Heart left ventricle (tissue), 13 donors: ENCODE measurements around the gene RNU1-2.

Experiments used
- POLR2A ChIP-seq, 2 donors: fragments of 450-650 bp; IDR thresholded peaks; one replicate each; pipeline ENCODE4 v1.6.1; 2017; ENCODE audit warnings: antibody characterized with exemption in 2 of 2, mild to moderate bottlenecking in 2 of 2, moderate library complexity in 2 of 2
- TF ChIP-seq, protein P1 (sequence below), 12 donors: fragments of 200-600 bp; sonication (generic) in 4 of 12; IDR thresholded peaks; one replicate each; pipeline versions ENCODE4 v1.5.0 to v1.8.0; 2018 to 2022; ENCODE audit warnings: antibody characterized with exemption in 12 of 12, mild to moderate bottlenecking in 5 of 12
- donor health status: ischemic (EF 13 %, LVEDD 7.1; RV severe dilation, severe dysfunction).
- donor health status: DM: no; HTN: yes; CAD: no.
- donor health status: DM: no; HTN: no; CAD: no.
- donor health status: ischemic (EF 25% LVEDD 6.9; RV normal size, moderate dysfunction).
- donor health status: ischemic (EF 25% LVEDD 5.7; RV mildly dilated, moderate dysfunction).
- donor health status: ischemic (EF 35%, LVEDD 5.7; RV mildly dilated, moderate dysfunction).
- donor health status: nonischemic (EF 11% LVEDD 7.7; RV severe dilation, severe dysfunction).
- donor health status: DM: yes; HTN: yes; CAD: no.
- donor health status: PGD.
- donor health status: ischemic (EF 29% LVEDD 5.4; RV normal size, mild dysfunction).
- donor health status: nonischemic (EF 23%, LVEDD 6.1; RV moderate dilation, normal function).

DNA sequence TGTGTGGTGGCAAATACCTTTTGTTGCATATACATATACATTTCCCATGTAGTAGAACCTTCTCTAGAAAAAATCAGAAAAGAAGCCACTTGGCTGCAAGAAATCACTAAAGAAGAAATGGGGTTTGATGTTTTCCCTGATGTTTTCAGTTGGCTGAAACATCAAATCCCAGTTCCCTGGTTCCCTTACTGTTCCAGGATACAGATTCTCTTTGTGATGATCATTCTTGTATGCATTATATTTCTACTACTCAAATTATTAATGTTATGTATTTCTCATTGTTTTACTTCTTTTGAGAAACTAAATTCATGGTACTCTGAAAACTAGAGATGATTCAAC lies 7.6 kb downstream of the RNU1-2 start:
- TF ChIP-seq, protein P1, sequence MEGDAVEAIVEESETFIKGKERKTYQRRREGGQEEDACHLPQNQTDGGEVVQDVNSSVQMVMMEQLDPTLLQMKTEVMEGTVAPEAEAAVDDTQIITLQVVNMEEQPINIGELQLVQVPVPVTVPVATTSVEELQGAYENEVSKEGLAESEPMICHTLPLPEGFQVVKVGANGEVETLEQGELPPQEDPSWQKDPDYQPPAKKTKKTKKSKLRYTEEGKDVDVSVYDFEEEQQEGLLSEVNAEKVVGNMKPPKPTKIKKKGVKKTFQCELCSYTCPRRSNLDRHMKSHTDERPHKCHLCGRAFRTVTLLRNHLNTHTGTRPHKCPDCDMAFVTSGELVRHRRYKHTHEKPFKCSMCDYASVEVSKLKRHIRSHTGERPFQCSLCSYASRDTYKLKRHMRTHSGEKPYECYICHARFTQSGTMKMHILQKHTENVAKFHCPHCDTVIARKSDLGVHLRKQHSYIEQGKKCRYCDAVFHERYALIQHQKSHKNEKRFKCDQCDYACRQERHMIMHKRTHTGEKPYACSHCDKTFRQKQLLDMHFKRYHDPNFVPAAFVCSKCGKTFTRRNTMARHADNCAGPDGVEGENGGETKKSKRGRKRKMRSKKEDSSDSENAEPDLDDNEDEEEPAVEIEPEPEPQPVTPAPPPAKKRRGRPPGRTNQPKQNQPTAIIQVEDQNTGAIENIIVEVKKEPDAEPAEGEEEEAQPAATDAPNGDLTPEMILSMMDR (IDR thresholded peaks at IDR 0.05), result no peak
- no peak for TF ChIP-seq POLR2A (IDR thresholded peaks at IDR 0.05)
